ENCODE results near the gene SIRPG.

DNA sequence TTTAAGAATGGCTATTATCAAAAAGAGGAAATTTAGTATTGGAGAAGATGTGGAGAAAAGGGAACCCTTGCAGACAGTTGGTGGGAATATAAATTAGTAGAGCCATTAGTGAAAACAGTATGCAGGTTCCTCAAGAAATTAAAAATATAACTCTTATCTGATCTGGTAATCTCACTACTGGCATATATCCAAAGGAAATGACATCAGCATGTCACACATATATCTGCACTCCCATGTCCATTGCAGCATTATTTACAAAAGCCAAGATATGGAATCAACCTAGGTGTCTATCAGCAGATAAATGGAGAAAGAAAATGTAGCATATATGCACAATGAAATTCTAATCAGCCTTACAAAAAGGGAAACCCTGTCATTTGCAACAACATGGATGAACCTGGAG is 2.6 kb downstream of the SIRPG start:
- TF ChIP-seq, protein P1, sequence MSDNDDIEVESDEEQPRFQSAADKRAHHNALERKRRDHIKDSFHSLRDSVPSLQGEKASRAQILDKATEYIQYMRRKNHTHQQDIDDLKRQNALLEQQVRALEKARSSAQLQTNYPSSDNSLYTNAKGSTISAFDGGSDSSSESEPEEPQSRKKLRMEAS (IDR thresholded peaks at IDR 0.05) = no peak
- TF ChIP-seq, protein P2, sequence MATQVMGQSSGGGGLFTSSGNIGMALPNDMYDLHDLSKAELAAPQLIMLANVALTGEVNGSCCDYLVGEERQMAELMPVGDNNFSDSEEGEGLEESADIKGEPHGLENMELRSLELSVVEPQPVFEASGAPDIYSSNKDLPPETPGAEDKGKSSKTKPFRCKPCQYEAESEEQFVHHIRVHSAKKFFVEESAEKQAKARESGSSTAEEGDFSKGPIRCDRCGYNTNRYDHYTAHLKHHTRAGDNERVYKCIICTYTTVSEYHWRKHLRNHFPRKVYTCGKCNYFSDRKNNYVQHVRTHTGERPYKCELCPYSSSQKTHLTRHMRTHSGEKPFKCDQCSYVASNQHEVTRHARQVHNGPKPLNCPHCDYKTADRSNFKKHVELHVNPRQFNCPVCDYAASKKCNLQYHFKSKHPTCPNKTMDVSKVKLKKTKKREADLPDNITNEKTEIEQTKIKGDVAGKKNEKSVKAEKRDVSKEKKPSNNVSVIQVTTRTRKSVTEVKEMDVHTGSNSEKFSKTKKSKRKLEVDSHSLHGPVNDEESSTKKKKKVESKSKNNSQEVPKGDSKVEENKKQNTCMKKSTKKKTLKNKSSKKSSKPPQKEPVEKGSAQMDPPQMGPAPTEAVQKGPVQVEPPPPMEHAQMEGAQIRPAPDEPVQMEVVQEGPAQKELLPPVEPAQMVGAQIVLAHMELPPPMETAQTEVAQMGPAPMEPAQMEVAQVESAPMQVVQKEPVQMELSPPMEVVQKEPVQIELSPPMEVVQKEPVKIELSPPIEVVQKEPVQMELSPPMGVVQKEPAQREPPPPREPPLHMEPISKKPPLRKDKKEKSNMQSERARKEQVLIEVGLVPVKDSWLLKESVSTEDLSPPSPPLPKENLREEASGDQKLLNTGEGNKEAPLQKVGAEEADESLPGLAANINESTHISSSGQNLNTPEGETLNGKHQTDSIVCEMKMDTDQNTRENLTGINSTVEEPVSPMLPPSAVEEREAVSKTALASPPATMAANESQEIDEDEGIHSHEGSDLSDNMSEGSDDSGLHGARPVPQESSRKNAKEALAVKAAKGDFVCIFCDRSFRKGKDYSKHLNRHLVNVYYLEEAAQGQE (IDR thresholded peaks at IDR 0.05) = no peak

Data from liver (tissue), 1 donor.